Upper lobe of left lung (tissue), 4 donors: ENCODE data around the gene NCOR2.

Experiments
- EP300 ChIP-seq, 4 donors: sonication (generic); formaldehyde crosslinking; IDR thresholded peaks; one replicate each; pipeline ENCODE4 v1.5.1; 2017; ENCODE audit warnings: antibody characterized with exemption in 4 of 4, control low read depth in 2 of 4
- POLR2A ChIP-seq, 4 donors: fragments of 450-650 bp; IDR thresholded peaks; one replicate each; pipeline ENCODE4 v1.5.1; 2016 to 2017; ENCODE audit warnings: antibody characterized with exemption in 4 of 4, mild to moderate bottlenecking in 2 of 4
- POLR2AphosphoS5 ChIP-seq, 2 donors: sonication (generic); formaldehyde crosslinking; IDR thresholded peaks; one replicate each; pipeline ENCODE4 v1.5.1; 2017; ENCODE audit warnings: antibody characterized with exemption in 2 of 2
- TF ChIP-seq, protein P1 (sequence below), 6 experiments: fragments of 450-650 bp in 4 of 6; fragments of 200-600 bp in 2 of 6; sonication (generic) in 2 of 6; IDR thresholded peaks; one replicate each; pipeline ENCODE4 v1.5.1; 2016 to 2019; ENCODE audit warnings: antibody characterized with exemption in 6 of 6

DNA sequence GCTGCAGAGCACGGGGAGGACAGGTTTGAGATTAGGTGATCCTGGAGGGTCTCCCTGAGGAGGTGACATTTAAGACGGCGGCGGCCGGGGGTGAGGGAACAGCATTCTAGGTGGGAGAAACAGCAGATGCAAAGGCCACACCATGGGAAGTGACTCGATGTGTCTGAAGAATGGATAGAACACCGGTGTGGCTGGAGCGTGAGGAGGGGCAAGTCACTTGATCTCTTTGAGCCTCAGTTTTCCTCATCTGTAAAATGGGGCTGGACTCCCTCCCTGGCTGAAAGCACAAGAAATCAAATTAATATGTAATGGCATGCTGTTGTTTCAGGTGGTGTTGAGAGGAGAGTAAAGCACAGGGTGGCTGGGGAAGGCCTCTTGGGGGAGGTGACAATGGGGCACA lies 10.0 kb upstream of the NCOR2 start:
- TF ChIP-seq EP300 (IDR thresholded peaks at IDR 0.05): no peak
- TF ChIP-seq, protein P1, sequence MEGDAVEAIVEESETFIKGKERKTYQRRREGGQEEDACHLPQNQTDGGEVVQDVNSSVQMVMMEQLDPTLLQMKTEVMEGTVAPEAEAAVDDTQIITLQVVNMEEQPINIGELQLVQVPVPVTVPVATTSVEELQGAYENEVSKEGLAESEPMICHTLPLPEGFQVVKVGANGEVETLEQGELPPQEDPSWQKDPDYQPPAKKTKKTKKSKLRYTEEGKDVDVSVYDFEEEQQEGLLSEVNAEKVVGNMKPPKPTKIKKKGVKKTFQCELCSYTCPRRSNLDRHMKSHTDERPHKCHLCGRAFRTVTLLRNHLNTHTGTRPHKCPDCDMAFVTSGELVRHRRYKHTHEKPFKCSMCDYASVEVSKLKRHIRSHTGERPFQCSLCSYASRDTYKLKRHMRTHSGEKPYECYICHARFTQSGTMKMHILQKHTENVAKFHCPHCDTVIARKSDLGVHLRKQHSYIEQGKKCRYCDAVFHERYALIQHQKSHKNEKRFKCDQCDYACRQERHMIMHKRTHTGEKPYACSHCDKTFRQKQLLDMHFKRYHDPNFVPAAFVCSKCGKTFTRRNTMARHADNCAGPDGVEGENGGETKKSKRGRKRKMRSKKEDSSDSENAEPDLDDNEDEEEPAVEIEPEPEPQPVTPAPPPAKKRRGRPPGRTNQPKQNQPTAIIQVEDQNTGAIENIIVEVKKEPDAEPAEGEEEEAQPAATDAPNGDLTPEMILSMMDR (IDR thresholded peaks at IDR 0.05): no peak
- TF ChIP-seq POLR2AphosphoS5 (IDR thresholded peaks at IDR 0.05): no peak
- TF ChIP-seq POLR2A (IDR thresholded peaks at IDR 0.05): no peak
